ENCODE measurements around the gene TYMP. TPM values are rescaled to one million over a fixed set of nuclear protein-coding genes. Genes with fewer than 3 reads are reported as not detected.
A peak's percentile ranks its signal among the peaks of the same experiment; 100 is the strongest.

The TYMP gene
- total and polyA plus RNA-seq, 2 of the 8 experiments (the other 6 are each of a cell fraction or from before 2014, with no cell fraction given): 0.43 to 0.48 TPM

DNA sequence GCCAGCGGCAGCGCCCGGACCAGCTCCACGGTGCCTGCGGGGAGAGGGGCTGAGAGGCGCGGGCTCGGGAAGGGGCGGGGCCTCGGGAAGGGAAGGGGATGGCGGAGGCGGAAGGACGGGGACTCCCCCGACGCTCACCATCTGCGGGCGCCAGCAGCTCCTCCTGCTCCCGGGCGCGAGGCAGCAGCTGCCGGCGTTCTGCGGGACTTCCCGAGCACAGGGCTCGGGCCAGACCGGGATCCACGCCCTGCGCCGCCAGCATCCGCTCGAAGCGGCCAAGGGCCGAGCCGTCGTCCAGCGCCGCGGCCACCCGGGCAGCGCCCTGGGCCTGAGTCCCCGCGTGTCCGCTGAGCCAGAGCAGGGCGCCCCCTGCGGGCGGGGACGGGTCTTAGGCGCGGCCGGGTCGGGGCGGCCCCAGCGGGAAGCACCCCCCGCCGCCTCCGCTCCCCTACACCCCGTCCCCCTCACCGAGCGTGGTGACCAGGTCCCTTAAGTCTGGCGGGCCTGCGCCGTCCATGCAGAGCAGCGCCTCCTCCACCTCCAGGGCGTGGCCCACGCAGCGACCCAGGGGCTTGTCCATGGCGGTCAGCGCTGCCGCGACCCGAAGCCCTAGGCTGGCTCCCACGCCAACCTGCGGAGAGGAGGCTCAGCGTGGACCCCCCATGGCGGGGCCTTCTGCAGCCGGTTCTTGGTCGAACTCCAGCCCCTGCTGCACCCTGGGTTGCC lies 3.5 kb downstream of the TYMP start (continued):
- TF ChIP-seq, protein P1, sequence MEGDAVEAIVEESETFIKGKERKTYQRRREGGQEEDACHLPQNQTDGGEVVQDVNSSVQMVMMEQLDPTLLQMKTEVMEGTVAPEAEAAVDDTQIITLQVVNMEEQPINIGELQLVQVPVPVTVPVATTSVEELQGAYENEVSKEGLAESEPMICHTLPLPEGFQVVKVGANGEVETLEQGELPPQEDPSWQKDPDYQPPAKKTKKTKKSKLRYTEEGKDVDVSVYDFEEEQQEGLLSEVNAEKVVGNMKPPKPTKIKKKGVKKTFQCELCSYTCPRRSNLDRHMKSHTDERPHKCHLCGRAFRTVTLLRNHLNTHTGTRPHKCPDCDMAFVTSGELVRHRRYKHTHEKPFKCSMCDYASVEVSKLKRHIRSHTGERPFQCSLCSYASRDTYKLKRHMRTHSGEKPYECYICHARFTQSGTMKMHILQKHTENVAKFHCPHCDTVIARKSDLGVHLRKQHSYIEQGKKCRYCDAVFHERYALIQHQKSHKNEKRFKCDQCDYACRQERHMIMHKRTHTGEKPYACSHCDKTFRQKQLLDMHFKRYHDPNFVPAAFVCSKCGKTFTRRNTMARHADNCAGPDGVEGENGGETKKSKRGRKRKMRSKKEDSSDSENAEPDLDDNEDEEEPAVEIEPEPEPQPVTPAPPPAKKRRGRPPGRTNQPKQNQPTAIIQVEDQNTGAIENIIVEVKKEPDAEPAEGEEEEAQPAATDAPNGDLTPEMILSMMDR (IDR thresholded peaks at IDR 0.05; ENCODE audit: control extremely low read depth in 1 of 3, insufficient read depth in 1 of 3, low read depth in 1 of 3, low read length in 3 of 3): peak; percentile 18 to 50 (median 27); a peak in 3 of 4 replicates
- peak; percentile 67; the same call in 1 of the 2 replicates for TF ChIP-seq BACH1 (IDR thresholded peaks at IDR 0.05; ENCODE audit: low read length)
- TF ChIP-seq ZNF274 (IDR thresholded peaks at IDR 0.05; ENCODE audit: borderline replicate concordance, extremely low read depth, low read length): no peak
- TF ChIP-seq FOSL1 (IDR thresholded peaks at IDR 0.05; ENCODE audit: insufficient read depth, low read depth, low read length): no peak
- TF ChIP-seq ASH2L (IDR thresholded peaks at IDR 0.05; ENCODE audit: low read length): peak; percentile 7
- TF ChIP-seq SAP30 (IDR thresholded peaks at IDR 0.05; ENCODE audit: insufficient read depth, insufficient replicate concordance, low read length): no peak
- no peak for TF ChIP-seq GTF2F1 (IDR thresholded peaks at IDR 0.05; ENCODE audit: borderline replicate concordance, low read depth, low read length)
